Ectodermal cell (in vitro differentiated cells): Measurements from ENCODE around the gene CBX4.

Source experiments
- H3K27ac ChIP-seq: 2 replicates; pipeline ENCODE4 v1.7.0; 2013; ENCODE audit warnings: mild to moderate bottlenecking, low read depth, low read length; ENCODE audit not compliant: insufficient read depth, poor library complexity, severe bottlenecking
- H3K27me3 ChIP-seq: 2 replicates; pipeline ENCODE4 v1.7.0; 2013; ENCODE audit warnings: mild to moderate bottlenecking, low read length; ENCODE audit not compliant: insufficient read depth, control insufficient read depth, poor library complexity, severe bottlenecking
- H3K36me3 ChIP-seq: one replicate; pipeline ENCODE4 v1.7.0; 2013; ENCODE audit warnings: low read length; ENCODE audit not compliant: control insufficient read depth, insufficient read depth
- H3K4me1 ChIP-seq: one replicate; pipeline ENCODE4 v1.7.0; 2013; ENCODE audit warnings: low read length; ENCODE audit not compliant: control insufficient read depth, insufficient read depth
- H3K4me3 ChIP-seq: 2 replicates; pipeline ENCODE4 v1.7.0; 2013; ENCODE audit warnings: low read depth, low read length, control low read depth; ENCODE audit not compliant: insufficient read depth
- H3K9me3 ChIP-seq: 2 replicates; pipeline ENCODE4 v1.7.0; 2013; ENCODE audit warnings: mild to moderate bottlenecking, low read length, moderate library complexity; ENCODE audit not compliant: control insufficient read depth
- WGBS, 2 experiments: methylation state at CpG; one replicate each; pipeline ENCODE4 v1.1.7; 2013; ENCODE audit warnings: missing lambda C conversion rate in 2 of 2; 5-methylcytosine and 5-hydroxymethylcytosine counted together

CBX4 gene

GRCh38 chr17:79829004-79829403, 10.2 kb downstream of the CBX4 start:
- H3K36me3 ChIP-seq = no peaks in the 10 kb centered on the region
- peaks cover 68% of the 10 kb centered on the region for H3K27me3 ChIP-seq
- no peaks in the 10 kb centered on the region for H3K9me3 ChIP-seq
- no peak overlapping the region for H3K4me3 ChIP-seq
- peaks cover 24% of the 10 kb centered on the region for H3K4me1 ChIP-seq
- WGBS, 2 experiments = 92 to 95% methylated on average over 2 of the region's 2 CpGs
- no peak overlapping the region for H3K27ac ChIP-seq

GRCh38 chr17:79826841-79827578, 12.2 kb downstream of the CBX4 start:
- no peaks in the 10 kb centered on the region for H3K9me3 ChIP-seq
- H3K4me1 ChIP-seq = peaks cover 12% of the 10 kb centered on the region
- no peak overlapping the region for H3K27ac ChIP-seq
- H3K4me3 ChIP-seq = no peak overlapping the region
- 87% methylated on average over 26 of the region's 26 CpGs for WGBS, 2 experiments
- H3K27me3 ChIP-seq = peaks cover 58% of the 10 kb centered on the region
- H3K36me3 ChIP-seq = no peaks in the 10 kb centered on the region

- Histone ChIP-seq H3K27me3 (peaks cover 56% of the 10 kb centered on the region), H3K36me3 (no peaks in the 10 kb centered on the region), H3K4me1 (peaks cover 8% of the 10 kb centered on the region), H3K9me3 (no peaks in the 10 kb centered on the region), H3K4me3 (no peak overlapping the region), H3K27ac (no peak overlapping the region)
- 79 to 80% methylated on average over 11 of the region's 11 CpGs for WGBS, 2 experiments
These were observed 13.0 kb downstream of the CBX4 start for GRCh38 chr17:79826204-79826680.

- no peaks in the 10 kb centered on the region for H3K36me3 ChIP-seq
- no peak overlapping the region for H3K27ac ChIP-seq
- no peak overlapping the region for H3K4me3 ChIP-seq
- 92 to 94% methylated on average over 5 of the region's 5 CpGs for WGBS, 2 experiments
- peaks cover 56% of the 10 kb centered on the region for H3K27me3 ChIP-seq
- no peaks in the 10 kb centered on the region for H3K9me3 ChIP-seq
- H3K4me1 ChIP-seq = peaks cover 1% of the 10 kb centered on the region
These were observed 13.7 kb downstream of the CBX4 start for GRCh38 chr17:79825580-79825921.

- H3K27ac ChIP-seq = no peak overlapping the region
- H3K9me3 ChIP-seq = no peaks in the 10 kb centered on the region
These were observed 14.2 kb downstream of the CBX4 start for GRCh38 chr17:79824893-79825579.

GRCh38 chr17:79824234-79824633, 15.0 kb downstream of the CBX4 start:
- 94% methylated on average over 17 of the region's 17 CpGs for WGBS, 2 experiments
- H3K27ac ChIP-seq = no peak overlapping the region

More at GRCh38 chr17:79824893-79825579, 14.2 kb downstream of the CBX4 start:
- Histone ChIP-seq H3K36me3 (no peaks in the 10 kb centered on the region), H3K27me3 (peaks cover 56% of the 10 kb centered on the region), H3K4me1 (no peaks in the 10 kb centered on the region), H3K4me3 (no peak overlapping the region)
- 92 to 94% methylated on average over 6 of the region's 6 CpGs for WGBS, 2 experiments

GRCh38 chr17:79822583-79823124, 16.6 kb downstream of the CBX4 start:
- Histone ChIP-seq H3K27ac (no peak overlapping the region), H3K27me3 (peaks cover 68% of the 10 kb centered on the region), H3K4me3 (no peak overlapping the region), H3K9me3 (no peaks in the 10 kb centered on the region), H3K4me1 (no peaks in the 10 kb centered on the region), H3K36me3 (no peaks in the 10 kb centered on the region)
- 94 to 96% methylated on average over 17 of the region's 17 CpGs for WGBS, 2 experiments

More at GRCh38 chr17:79824234-79824633, 15.0 kb downstream of the CBX4 start:
- no peaks in the 10 kb centered on the region for H3K36me3 ChIP-seq
- no peak overlapping the region for H3K4me3 ChIP-seq
- peaks cover 56% of the 10 kb centered on the region for H3K27me3 ChIP-seq
- no peaks in the 10 kb centered on the region for H3K4me1 ChIP-seq
- H3K9me3 ChIP-seq = no peaks in the 10 kb centered on the region

- Histone ChIP-seq H3K9me3 (no peaks in the 10 kb centered on the region), H3K27ac (no peak overlapping the region), H3K4me1 (no peaks in the 10 kb centered on the region), H3K27me3 (peaks cover 76% of the 10 kb centered on the region), H3K4me3 (no peak overlapping the region), H3K36me3 (no peaks in the 10 kb centered on the region)
- 89 to 90% methylated on average over 12 of the region's 12 CpGs for WGBS, 2 experiments
These were observed 17.7 kb downstream of the CBX4 start for GRCh38 chr17:79821331-79822095.

- WGBS, 2 experiments = 89 to 90% methylated on average over 4 of the region's 4 CpGs
- Histone ChIP-seq H3K27me3 (peaks cover 76% of the 10 kb centered on the region), H3K27ac (no peak overlapping the region), H3K4me1 (no peaks in the 10 kb centered on the region), H3K9me3 (no peaks in the 10 kb centered on the region), H3K4me3 (no peak overlapping the region), H3K36me3 (no peaks in the 10 kb centered on the region)
These were observed 18.3 kb downstream of the CBX4 start for GRCh38 chr17:79820959-79821330.
